Naive B cell (primary cell): ENCODE data around the gene SELENOO. TPM values are rescaled to one million over a fixed set of nuclear protein-coding genes. Genes with fewer than 3 reads are reported as not detected.

Experiments
- ATAC-seq, 2 donors: fragments of 150-1000 bp; cut with Tn5 transposase; 2 replicates each; pipeline ENCODE4 v1.10.0; 2021; ENCODE audit warnings: low read depth in 2 of 2, mild to moderate bottlenecking in 2 of 2, moderate library complexity in 2 of 2
- DNase-seq: peaks from one replicate; pipeline ENCODE4 v3.0.0; 2022
- H3K27ac Mint-ChIP-seq, 6 donors: one replicate each; pipeline ENCODE4 v1.8.0; 2020 to 2022; ENCODE audit warnings: mild to moderate bottlenecking in 6 of 6, mixed read lengths in 6 of 6, moderate library complexity in 5 of 6, inconsistent platforms in 2 of 6
- H3K27me3 Mint-ChIP-seq, 3 donors: one replicate each; pipeline ENCODE4 v1.8.0; 2021 to 2022; ENCODE audit warnings: mixed read lengths in 3 of 3, mild to moderate bottlenecking in 1 of 3
- H3K36me3 Mint-ChIP-seq, 2 donors: one replicate each; pipeline ENCODE4 v1.8.0; 2020 to 2022; ENCODE audit warnings: mixed read lengths in 2 of 2, inconsistent platforms in 1 of 2, mild to moderate bottlenecking in 1 of 2
- H3K4me1 Mint-ChIP-seq, 3 donors: one replicate each; pipeline ENCODE4 v1.8.0; 2020 to 2022; ENCODE audit warnings: mixed read lengths in 3 of 3, inconsistent platforms in 1 of 3, mild to moderate bottlenecking in 1 of 3, moderate library complexity in 1 of 3
- H3K4me3 Mint-ChIP-seq, 8 donors: one replicate each; pipeline ENCODE4 v1.8.0; 2020 to 2022; ENCODE audit warnings: mild to moderate bottlenecking in 8 of 8, mixed read lengths in 8 of 8, moderate library complexity in 8 of 8, inconsistent platforms in 2 of 8
- H3K9me3 Mint-ChIP-seq, 7 donors: one replicate each; pipeline ENCODE4 v1.8.0; 2020 to 2022; ENCODE audit warnings: mixed read lengths in 7 of 7, mild to moderate bottlenecking in 5 of 7, inconsistent platforms in 2 of 7, moderate library complexity in 1 of 7
- polyA plus RNA-seq, 6 donors: library from polyadenylated mRNA; unstranded; fragments of 300-500 nt; fragmentation: Illumina TruSeq; gene quantifications; one replicate each; pipeline ENCODE4 v1.2.3, GENCODE V29; 2021; ENCODE audit warnings: low read depth in 6 of 6

The SELENOO gene
- polyA plus RNA-seq, 6 donors from 2014 or later: 2.9 to 6.8 (median 5.2) TPM

- Mint-ChIP-seq H3K27me3 (peaks cover 5 to 32% (median 13%) of the 10 kb centered on the region in 3 donors), H3K4me3 (no peak overlapping the region), H3K36me3 (no peaks in the 10 kb centered on the region), H3K4me1 (peaks cover 20 to 35% (median 33%) of the 10 kb centered on the region in 3 donors), H3K9me3 (no peaks in the 10 kb centered on the region), H3K27ac (peak overlapping the region in 1 of 6 donors; percentile 60)
- peak; percentile 30 to 44 for ATAC-seq
- no peak for DNase-seq
Observed at GRCh38 chr22:50175921-50176849, 24.6 kb upstream of the SELENOO start.

GRCh38 chr22:50176850-50177536, 23.8 kb upstream of the SELENOO start:
- ATAC-seq (no peak), DNase-seq (no peak)
- Mint-ChIP-seq H3K9me3 (no peaks in the 10 kb centered on the region), H3K27ac (peak overlapping the region in 1 of 6 donors; percentile 49), H3K27me3 (peaks cover 5 to 27% (median 11%) of the 10 kb centered on the region in 3 donors), H3K36me3 (no peaks in the 10 kb centered on the region), H3K4me1 (peaks cover 20 to 34% (median 30%) of the 10 kb centered on the region in 3 donors), H3K4me3 (no peak overlapping the region)

DNA sequence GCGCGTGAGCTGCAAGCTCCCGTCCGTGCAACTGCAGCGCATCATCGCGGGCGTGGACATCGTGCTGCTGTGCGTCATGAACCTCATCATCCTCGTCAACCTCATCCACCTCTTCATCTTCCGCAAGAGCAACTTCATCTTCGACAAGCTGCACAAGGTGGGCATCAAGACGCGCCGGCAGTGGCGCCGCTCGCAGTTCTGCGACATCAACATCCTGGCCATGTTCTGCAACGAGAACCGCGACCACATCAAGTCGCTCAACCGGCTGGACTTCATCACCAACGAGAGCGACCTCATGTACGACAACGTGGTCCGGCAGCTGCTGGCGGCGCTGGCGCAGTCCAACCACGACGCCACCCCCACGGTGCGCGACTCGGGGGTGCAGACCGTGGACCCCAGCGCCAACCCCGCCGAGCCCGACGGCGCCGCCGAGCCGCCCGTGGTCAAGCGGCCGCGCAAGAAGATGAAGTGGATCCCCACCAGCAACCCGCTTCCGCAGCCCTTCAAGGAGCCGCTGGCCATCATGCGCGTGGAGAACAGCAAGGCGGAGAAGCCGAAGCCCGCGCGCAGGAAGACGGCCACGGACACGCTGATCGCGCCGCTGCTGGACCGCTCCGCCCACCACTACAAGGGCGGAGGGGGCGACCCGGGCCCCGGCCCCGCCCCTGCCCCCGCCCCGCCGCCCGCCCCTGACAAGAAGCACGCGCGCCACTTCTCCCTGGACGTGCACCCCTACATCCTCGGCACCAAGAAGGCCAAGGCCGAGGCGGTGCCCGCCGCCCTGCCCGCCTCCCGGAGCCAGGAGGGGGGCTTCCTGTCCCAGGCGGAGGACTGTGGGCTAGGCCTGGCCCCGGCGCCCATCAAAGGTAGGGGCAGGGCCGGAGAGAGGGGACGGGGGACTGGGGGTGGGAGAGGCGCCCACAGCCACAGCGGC, 23.0 kb upstream of the SELENOO start:
- H3K9me3 Mint-ChIP-seq: no peaks in the 10 kb centered on the region
- H3K4me3 Mint-ChIP-seq: no peak overlapping the region
- ATAC-seq: no peak
- no peaks in the 10 kb centered on the region for H3K36me3 Mint-ChIP-seq
- peaks cover 17 to 28% (median 23%) of the 10 kb centered on the region in 3 donors for H3K4me1 Mint-ChIP-seq
- DNase-seq: no peak
- H3K27me3 Mint-ChIP-seq: peaks cover 5 to 20% (median 11%) of the 10 kb centered on the region in 3 donors
- peak overlapping the region in 2 of 6 donors; percentile 85 to 88 for H3K27ac Mint-ChIP-seq

- Mint-ChIP-seq H3K27me3 (peaks cover 5 to 14% (median 11%) of the 10 kb centered on the region in 3 donors), H3K9me3 (no peaks in the 10 kb centered on the region), H3K36me3 (no peaks in the 10 kb centered on the region), H3K4me1 (peaks cover 14 to 21% (median 17%) of the 10 kb centered on the region in 3 donors), H3K4me3 (no peak overlapping the region), H3K27ac (no peak overlapping the region)
- ATAC-seq (no peak), DNase-seq (no peak)
Observed at GRCh38 chr22:50178471-50178864, 22.3 kb upstream of the SELENOO start.

DNA sequence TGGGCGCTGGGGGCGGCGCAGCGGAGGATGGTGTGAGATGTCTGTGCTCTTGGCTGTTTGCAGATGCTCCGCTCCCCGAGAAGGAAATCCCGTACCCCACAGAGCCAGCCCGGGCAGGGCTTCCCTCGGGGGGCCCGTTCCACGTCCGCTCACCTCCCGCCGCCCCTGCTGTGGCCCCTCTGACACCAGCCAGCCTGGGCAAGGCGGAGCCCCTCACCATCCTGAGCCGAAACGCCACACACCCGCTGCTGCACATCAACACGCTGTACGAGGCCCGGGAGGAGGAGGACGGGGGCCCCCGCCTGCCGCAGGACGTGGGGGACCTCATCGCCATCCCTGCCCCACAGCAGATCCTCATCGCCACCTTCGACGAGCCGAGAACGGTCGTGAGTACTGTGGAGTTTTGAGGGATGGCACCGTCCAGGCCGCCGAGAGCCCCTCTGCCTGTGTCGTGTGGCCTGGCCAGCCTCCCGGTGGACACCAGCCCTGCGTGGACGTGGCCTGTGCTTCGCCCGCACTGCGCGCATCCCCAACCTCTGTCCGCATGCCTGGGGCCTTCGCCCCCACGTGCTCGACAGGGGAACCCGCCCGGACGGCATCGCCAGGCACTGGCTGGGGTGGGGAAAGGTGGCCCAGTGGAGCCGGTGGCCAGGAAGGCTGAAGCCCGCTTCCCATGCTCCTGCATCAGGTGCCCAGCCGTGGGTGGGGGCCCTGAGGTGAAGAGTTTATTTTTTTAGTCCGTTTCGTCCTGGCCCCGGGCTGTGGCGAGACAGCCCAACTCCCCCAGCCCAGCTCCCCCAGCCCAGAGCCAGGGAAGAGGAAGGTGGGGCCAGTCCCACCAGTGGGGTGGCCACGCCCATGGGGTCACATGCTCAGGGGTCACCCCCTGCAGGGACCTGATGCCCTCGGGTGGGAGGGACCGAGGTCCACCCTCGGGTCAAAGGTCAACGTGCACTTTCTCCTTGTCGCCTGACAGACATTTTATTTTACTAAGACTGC, 21.6 kb upstream of the SELENOO start:
- peak overlapping the region in 4 of 8 donors; percentile 34 to 71 (median 67) for H3K4me3 Mint-ChIP-seq
- peaks cover 10 to 19% (median 18%) of the 10 kb centered on the region in 3 donors for H3K4me1 Mint-ChIP-seq
- no peaks in the 10 kb centered on the region for H3K9me3 Mint-ChIP-seq
- no peaks in the 10 kb centered on the region for H3K36me3 Mint-ChIP-seq
- H3K27me3 Mint-ChIP-seq: peaks cover 5 to 19% (median 11%) of the 10 kb centered on the region in 3 donors
- DNase-seq (no peak), ATAC-seq (no peak)
- H3K27ac Mint-ChIP-seq: no peak overlapping the region

DNA sequence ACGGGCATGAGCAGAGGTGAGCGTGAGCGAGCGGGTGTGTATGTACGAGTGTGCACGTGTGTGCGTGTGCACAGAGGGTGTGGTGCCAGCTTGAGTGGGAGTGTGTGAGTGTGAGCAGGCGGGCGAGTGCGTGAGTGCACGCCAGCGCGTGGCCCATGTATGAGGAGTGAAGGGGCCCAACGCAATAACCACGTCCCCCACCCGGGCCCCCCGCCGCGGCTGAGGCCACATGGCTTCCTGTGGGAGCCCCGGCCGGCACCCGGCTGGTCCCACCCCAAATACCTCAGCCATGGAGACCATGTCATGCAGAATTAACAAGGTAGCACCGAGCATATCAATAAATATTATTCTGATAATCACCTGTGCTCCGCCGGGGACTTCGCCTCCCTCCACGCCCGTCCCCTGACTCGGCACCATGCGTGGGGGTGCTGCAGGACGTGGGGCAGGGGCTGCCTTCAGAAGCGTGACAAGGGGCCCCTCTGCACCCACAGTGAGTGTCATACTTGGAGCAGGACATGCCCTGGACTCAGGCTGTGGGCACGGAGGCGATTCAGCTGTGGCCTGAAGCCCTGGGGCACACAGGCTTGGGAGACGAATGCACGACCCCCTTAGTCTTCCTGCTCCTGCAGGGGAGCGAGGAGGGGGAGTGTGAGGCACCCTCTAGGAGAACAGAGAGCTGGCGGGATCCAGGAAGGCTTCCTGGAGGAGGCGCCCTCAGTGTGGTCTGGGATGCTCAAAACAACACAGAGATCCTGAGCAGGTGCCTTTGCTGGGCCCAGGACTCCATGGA, 20.7 kb upstream of the SELENOO start:
- Mint-ChIP-seq H3K4me1 (peaks cover 14 to 25% (median 15%) of the 10 kb centered on the region in 3 donors), H3K27me3 (peaks cover 5 to 24% (median 11%) of the 10 kb centered on the region in 3 donors), H3K9me3 (no peaks in the 10 kb centered on the region), H3K4me3 (peak overlapping the region in 4 of 8 donors; percentile 34 to 71 (median 67)), H3K36me3 (no peaks in the 10 kb centered on the region), H3K27ac (peak overlapping the region in 3 of 6 donors; percentile 6 to 77 (median 33))
- no peak for ATAC-seq
- DNase-seq: no peak

- Mint-ChIP-seq H3K36me3 (no peaks in the 10 kb centered on the region), H3K4me3 (no peak overlapping the region), H3K27me3 (peaks cover 5 to 24% (median 11%) of the 10 kb centered on the region in 3 donors), H3K9me3 (no peaks in the 10 kb centered on the region), H3K4me1 (peaks cover 12 to 23% (median 14%) of the 10 kb centered on the region in 3 donors), H3K27ac (no peak overlapping the region)
- DNase-seq: no peak
- no peak for ATAC-seq
Observed at GRCh38 chr22:50180727-50181521, 19.9 kb upstream of the SELENOO start.

- no peak overlapping the region for H3K27ac Mint-ChIP-seq
- no peaks in the 10 kb centered on the region for H3K36me3 Mint-ChIP-seq
- peak overlapping the region in 2 of 8 donors; percentile 44 to 62 for H3K4me3 Mint-ChIP-seq
- peaks cover 20 to 21% (median 20%) of the 10 kb centered on the region in 3 donors for H3K4me1 Mint-ChIP-seq
- no peaks in the 10 kb centered on the region for H3K9me3 Mint-ChIP-seq
- ATAC-seq: no peak
- peaks cover 5 to 19% (median 11%) of the 10 kb centered on the region in 3 donors for H3K27me3 Mint-ChIP-seq
- no peak for DNase-seq
Observed at GRCh38 chr22:50182176-50183081, 18.4 kb upstream of the SELENOO start.

DNA sequence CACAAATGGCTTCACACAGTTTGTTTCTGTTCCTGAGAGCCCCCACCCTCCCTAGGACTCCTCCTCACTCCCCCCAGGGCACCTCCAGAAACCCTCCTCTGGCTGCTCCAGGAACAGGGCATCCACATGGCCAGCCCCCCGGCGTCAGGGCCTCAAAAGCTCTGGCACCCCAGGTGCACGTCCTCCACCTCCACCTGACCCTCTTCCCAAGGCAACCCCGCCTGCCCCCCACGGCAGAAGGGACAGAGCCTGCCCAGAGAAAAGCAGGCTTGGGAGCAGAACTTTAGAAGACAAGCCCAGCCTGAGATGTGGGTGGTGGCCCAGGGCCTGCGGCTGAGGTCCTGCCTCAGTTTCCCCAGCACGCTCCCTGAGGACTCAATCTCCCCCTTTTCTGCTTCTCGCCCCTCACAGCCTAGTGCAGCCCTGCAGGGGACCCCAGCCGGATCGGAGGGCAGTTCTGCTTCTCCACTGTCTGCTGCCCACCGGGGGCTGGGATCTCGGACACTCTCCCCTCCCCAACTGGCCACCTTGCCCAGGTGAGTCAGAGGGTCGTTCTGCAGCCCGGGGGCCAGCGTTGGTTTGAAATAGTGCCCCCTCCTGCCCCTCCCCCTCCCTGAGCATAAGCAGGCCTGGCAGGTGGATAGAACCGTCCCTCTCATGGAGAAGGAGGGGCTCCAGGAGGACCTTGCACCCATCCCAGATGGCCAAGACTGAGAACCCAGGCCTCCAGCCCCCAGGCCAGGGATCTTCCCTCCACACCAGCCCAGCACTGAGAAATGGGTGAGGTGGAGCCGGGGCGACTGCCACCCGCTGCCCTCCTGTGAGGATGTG, 17.5 kb upstream of the SELENOO start:
- ATAC-seq (no peak), DNase-seq (no peak)
- peak overlapping the region in 6 of 8 donors; percentile 16 to 84 (median 66) for H3K4me3 Mint-ChIP-seq
- no peaks in the 10 kb centered on the region for H3K36me3 Mint-ChIP-seq
- H3K4me1 Mint-ChIP-seq: peaks cover 23 to 27% (median 25%) of the 10 kb centered on the region in 3 donors
- peaks cover 5 to 17% (median 11%) of the 10 kb centered on the region in 3 donors for H3K27me3 Mint-ChIP-seq
- peak overlapping the region in 2 of 6 donors; percentile 84 to 89 for H3K27ac Mint-ChIP-seq
- no peaks in the 10 kb centered on the region for H3K9me3 Mint-ChIP-seq
